GM18502 (cell line): Measurements from ENCODE around the gene PANX1.

Source experiments
- ATAC-seq: cut with Tn5 transposase; IDR thresholded peaks from one replicate; pipeline ENCODE4 v1.9.1; 2021; ENCODE audit warnings: mild to moderate bottlenecking; ENCODE audit not compliant: unreplicated experiment, poor library complexity

Gene PANX1

GRCh38 chr11:94183251-94183885 is 54.7 kb downstream of the PANX1 start:
- no peak for ATAC-seq

- ATAC-seq = no peak
These were observed 55.2 kb downstream of the PANX1 start for GRCh38 chr11:94183886-94184264.

- no peak for ATAC-seq
These were observed 55.7 kb downstream of the PANX1 start for GRCh38 chr11:94184362-94184761.

- no peak for ATAC-seq
These were observed 56.2 kb downstream of the PANX1 start for GRCh38 chr11:94184846-94185245.

GRCh38 chr11:94185416-94186084 is 56.9 kb downstream of the PANX1 start:
- ATAC-seq = no peak

- ATAC-seq = no peak
These were observed 57.9 kb downstream of the PANX1 start for GRCh38 chr11:94186342-94187203.

GRCh38 chr11:94193288-94193687 is 64.6 kb downstream of the PANX1 start:
- no peak for ATAC-seq

GRCh38 chr11:94194712-94195111 is 66.1 kb downstream of the PANX1 start:
- no peak for ATAC-seq

- ATAC-seq = no peak
These were observed 67.7 kb downstream of the PANX1 start for GRCh38 chr11:94196363-94196762.

- no peak for ATAC-seq
These were observed 70.1 kb downstream of the PANX1 start for GRCh38 chr11:94198718-94199117.

GRCh38 chr11:94199136-94200130 is 70.8 kb downstream of the PANX1 start:
- no peak for ATAC-seq

GRCh38 chr11:94201004-94201465 is 72.4 kb downstream of the PANX1 start:
- no peak for ATAC-seq

GRCh38 chr11:94203070-94203469 is 74.4 kb downstream of the PANX1 start:
- no peak for ATAC-seq

GRCh38 chr11:94211261-94211830 is 82.7 kb downstream of the PANX1 start:
- ATAC-seq = no peak

GRCh38 chr11:94212898-94213297 is 84.3 kb downstream of the PANX1 start:
- no peak for ATAC-seq

- ATAC-seq = no peak
These were observed 89.1 kb downstream of the PANX1 start for GRCh38 chr11:94217705-94218104.

GRCh38 chr11:94218372-94218771 is 89.7 kb downstream of the PANX1 start:
- ATAC-seq = no peak

- no peak for ATAC-seq
These were observed 91.1 kb downstream of the PANX1 start for GRCh38 chr11:94219771-94220170.

- ATAC-seq = no peak
These were observed 95.4 kb downstream of the PANX1 start for GRCh38 chr11:94224078-94224477.
